ENCODE data around the gene TSTD2. TPM values are rescaled to one million over a fixed set of nuclear protein-coding genes. Genes with fewer than 3 reads are reported as not detected.

Gene TSTD2
- total RNA-seq, 2 experiments from 2014 or later: 10.5 to 12.2 TPM

DNA sequence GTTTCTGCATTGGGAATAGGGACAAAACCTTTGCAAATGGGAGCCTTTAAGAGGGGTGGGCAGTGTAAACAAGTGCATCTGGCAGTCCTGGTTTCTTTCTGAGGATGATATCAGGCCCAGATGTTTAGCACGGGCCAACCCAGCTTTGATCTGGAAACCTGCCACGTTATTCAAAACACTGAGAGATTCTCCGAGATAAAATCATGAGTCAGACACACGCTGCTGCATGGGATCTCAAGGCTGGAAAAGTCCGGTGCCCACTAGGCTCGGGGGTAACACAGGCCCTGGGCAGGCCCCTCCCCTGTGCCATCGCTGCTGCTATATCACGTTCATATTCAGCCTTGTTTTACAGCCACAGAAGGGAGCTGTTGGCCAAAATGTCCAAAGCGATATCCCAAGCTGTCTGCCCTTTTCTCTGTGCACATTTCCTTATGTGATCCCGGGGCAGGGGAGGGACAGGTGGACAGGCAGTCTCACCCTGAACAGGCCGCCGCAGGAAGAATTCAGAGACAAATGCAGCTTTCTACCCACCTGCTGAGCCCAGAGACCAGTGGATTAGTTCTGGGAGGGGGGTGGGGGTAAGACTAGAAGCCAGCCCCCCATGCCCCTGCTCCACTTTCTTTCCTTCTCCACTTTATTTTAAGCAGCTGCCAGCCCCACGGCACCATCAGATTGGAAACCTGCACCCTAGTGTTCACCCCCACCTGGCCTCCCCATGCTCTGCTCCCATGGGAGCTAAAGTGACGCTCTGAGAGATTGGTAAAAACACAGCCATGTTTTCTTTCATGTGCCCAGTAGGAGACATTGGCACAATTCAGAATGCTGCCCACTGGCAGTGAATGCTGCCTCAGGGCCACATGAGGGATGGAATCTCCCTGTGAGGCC, 68.6 kb downstream of the TSTD2 start:
- Mint-ChIP-seq H3K9me3 (no peaks in the 10 kb centered on the region), H3K27me3 (peaks cover 17% of the 10 kb centered on the region), H3K4me3 (no peak overlapping the region), H3K4me1 (peaks cover 2% of the 10 kb centered on the region), H3K27ac (no peak overlapping the region), H3K36me3 (ENCODE audit: low read depth) (no peaks in the 10 kb centered on the region)
- POLR2A ChIA-PET: no interaction called here
- DNase-seq: no peak
- CTCF ChIA-PET: no interaction called here

DNA sequence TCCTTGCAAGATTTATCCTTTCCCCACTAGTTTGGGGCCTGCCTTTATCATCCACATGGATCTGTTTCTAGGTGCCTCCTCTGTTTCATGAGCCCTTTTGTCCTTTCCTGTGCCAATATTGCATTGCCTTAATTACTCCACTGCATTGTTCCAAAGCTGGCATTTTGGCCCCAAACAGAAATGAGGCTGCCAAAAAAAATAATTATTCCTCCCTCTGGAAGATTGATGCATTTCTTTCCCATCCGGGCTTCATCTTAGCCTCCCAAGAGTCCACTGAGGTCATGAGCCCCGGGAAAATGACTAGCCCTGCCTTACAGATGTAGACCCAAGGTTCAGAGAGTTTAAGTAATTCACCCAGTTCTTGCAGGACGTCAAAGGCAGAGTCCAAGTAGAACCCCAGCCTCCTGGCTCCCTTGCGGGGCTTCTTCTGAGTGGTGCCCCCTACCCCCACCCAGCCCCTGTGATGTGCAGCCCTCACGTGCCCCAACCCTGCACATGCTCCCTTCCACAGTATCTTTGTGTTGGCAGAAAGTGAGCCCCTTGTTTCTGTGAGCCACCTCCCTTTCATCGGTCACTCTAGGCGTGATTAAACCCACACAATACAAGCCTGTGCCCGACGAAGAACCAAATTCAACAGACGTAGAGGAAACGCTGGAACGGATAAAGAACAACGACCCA, 69.6 kb downstream of the TSTD2 start:
- DNase-seq: no peak

DNA sequence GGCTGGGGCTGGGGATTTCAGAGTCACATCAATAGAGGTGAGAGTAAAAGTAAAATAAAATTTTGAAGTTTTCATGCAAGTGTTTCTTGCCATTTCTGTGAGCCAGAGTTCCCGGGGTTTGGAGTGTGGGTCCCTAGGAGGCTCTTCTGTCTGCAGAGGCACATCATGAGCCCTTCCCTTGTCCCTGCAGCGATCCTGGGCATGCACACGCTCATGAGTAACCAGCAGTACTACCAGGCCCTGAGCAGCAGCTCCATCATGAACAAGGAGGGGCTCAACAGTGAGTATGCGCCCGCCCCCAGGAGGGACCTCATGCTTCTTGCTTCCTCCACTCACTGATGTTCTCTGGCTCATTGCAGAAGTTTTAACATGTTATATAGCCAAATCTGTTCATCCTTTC, 70.6 kb downstream of the TSTD2 start:
- H3K36me3 Mint-ChIP-seq (ENCODE audit: low read depth): no peaks in the 10 kb centered on the region
- DNase-seq: no peak
- H3K4me1 Mint-ChIP-seq: peaks cover 11% of the 10 kb centered on the region
- no peak overlapping the region for H3K4me3 Mint-ChIP-seq
- H3K27ac Mint-ChIP-seq: no peak overlapping the region
- H3K9me3 Mint-ChIP-seq: no peaks in the 10 kb centered on the region
- ChIA-PET POLR2A (no interaction called here), CTCF (no interaction called here)
- H3K27me3 Mint-ChIP-seq: peaks cover 13% of the 10 kb centered on the region

More for the DNA sequence above, 69.6 kb downstream of the TSTD2 start:
- no peak overlapping the region for H3K4me3 Mint-ChIP-seq
- H3K27me3 Mint-ChIP-seq: peaks cover 14% of the 10 kb centered on the region
- peaks cover 10% of the 10 kb centered on the region for H3K4me1 Mint-ChIP-seq
- ChIA-PET CTCF (no interaction called here), POLR2A (no interaction called here)
- H3K36me3 Mint-ChIP-seq (ENCODE audit: low read depth): no peaks in the 10 kb centered on the region
- H3K27ac Mint-ChIP-seq: no peak overlapping the region
- no peaks in the 10 kb centered on the region for H3K9me3 Mint-ChIP-seq

DNA sequence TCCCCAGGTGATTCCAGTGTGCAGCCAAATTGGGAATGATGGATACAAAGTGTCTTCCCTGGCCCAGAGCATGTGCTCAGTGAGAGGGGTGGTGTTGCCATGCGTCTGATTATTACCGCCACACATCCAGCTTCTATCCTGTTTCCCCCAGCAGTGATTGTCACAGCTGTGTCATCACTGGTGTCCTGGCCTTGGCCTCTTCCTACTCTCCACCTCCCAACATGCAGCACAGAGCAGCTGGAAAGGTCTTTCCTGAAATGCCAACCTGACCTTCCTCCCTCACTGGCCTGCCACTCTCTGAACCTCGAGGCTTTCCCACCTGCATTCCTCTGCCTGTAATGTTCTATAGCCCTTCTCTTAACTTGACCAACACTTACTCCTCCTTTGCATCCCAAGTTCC, 71.7 kb downstream of the TSTD2 start:
- H3K4me3 Mint-ChIP-seq: no peak overlapping the region
- H3K27me3 Mint-ChIP-seq: peaks cover 16% of the 10 kb centered on the region
- CTCF ChIA-PET: interaction anchor here (1.6 kb wide), 1 partner anchor 37 kb away, joined by 4 read pairs; no protein-coding TSS in a partner anchor
- H3K9me3 Mint-ChIP-seq: no peaks in the 10 kb centered on the region
- DNase-seq: no peak
- H3K4me1 Mint-ChIP-seq: peaks cover 11% of the 10 kb centered on the region
- POLR2A ChIA-PET: no interaction called here
- H3K36me3 Mint-ChIP-seq (ENCODE audit: low read depth): no peaks in the 10 kb centered on the region
- H3K27ac Mint-ChIP-seq: no peak overlapping the region

DNA sequence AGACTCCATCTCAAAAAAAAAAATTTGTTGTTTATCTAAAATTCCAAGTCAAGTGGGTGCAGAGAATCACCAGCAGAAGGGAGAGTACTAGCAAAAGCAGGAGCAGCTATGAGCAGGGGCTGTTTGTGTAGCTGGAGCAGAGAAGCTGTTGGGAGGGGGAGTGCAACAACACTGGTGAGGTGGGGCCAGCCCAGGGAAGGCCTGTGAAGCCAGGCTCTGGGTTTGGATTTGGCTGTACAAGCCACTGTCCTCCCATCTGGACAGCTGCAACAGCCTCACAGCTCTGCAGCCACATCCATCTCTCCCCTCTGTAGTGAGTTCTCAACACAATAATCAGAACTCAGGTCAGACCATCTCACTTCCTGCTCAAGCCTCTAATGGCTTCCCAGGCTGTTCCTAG, 72.3 kb downstream of the TSTD2 start:
- H3K9me3 Mint-ChIP-seq: no peaks in the 10 kb centered on the region
- no peak overlapping the region for H3K4me3 Mint-ChIP-seq
- peaks cover 21% of the 10 kb centered on the region for H3K27me3 Mint-ChIP-seq
- ChIA-PET CTCF (interaction anchor here (1.6 kb wide), 1 partner anchor 38 kb away, joined by 4 read pairs; no protein-coding TSS in a partner anchor), POLR2A (interaction anchor here (0.6 to 0.7 kb wide), 2 partner anchors 14 to 927 kb away, joined by 3 to 4 read pairs; no protein-coding TSS in a partner anchor)
- H3K4me1 Mint-ChIP-seq: peaks cover 11% of the 10 kb centered on the region
- no peaks in the 10 kb centered on the region for H3K36me3 Mint-ChIP-seq (ENCODE audit: low read depth)
- DNase-seq: no peak
- no peak overlapping the region for H3K27ac Mint-ChIP-seq

DNA sequence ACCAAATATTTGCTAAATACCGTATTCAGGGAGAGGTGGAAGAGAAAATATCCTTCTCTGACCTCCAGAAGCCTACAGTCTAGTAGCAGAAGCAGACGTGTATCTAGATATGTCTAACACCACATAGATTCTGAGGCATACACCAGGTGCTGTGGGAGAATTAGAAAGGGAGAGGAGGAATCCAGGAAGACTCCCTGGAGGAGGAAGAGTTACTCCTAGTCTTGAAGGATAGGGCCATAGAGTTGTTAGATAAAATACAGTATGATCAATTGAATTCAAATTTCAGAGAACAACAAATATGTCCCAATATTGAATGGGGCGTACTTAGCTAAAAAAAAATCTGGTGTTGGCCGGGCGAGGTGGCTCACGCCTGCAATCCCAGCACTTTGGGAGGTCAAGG, 73.0 kb downstream of the TSTD2 start:
- Mint-ChIP-seq H3K9me3 (no peaks in the 10 kb centered on the region), H3K36me3 (ENCODE audit: low read depth) (no peaks in the 10 kb centered on the region), H3K4me1 (peaks cover 11% of the 10 kb centered on the region), H3K27me3 (peaks cover 27% of the 10 kb centered on the region), H3K4me3 (no peak overlapping the region), H3K27ac (no peak overlapping the region)
- ChIA-PET CTCF (interaction anchor here (1.6 kb wide), 1 partner anchor 39 kb away, joined by 4 read pairs; no protein-coding TSS in a partner anchor), POLR2A (no interaction called here)
- DNase-seq: no peak

DNA sequence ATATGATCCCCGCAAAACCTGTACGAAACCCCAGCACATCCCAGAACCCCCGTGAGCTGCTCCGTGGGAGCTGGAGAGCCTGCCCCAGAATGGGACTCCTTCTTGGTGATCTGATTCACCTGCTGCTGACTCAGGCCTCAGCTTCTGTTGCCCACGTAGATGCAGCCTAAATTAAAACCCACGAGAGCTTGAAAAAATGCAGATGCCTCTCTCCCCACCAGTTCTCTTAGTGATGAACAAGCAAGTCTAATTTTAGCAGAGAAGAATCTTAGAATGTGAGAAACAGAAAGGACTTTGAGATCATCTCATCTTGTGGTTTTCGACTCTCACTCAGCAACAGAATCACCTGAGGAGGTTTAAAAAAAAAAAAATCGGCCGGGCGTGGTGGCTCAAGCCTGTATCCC, 74.1 kb downstream of the TSTD2 start:
- ChIA-PET POLR2A (no interaction called here), CTCF (interaction anchor here (0.7 kb wide), 1 partner anchor 36 kb away, joined by 8 read pairs; no protein-coding TSS in a partner anchor)
- peaks cover 11% of the 10 kb centered on the region for H3K4me1 Mint-ChIP-seq
- H3K27ac Mint-ChIP-seq: peak overlapping the region; percentile 41
- no peaks in the 10 kb centered on the region for H3K36me3 Mint-ChIP-seq (ENCODE audit: low read depth)
- H3K4me3 Mint-ChIP-seq: peak overlapping the region; percentile 1
- H3K27me3 Mint-ChIP-seq: peaks cover 31% of the 10 kb centered on the region
- no peaks in the 10 kb centered on the region for H3K9me3 Mint-ChIP-seq
- DNase-seq: no peak

DNA sequence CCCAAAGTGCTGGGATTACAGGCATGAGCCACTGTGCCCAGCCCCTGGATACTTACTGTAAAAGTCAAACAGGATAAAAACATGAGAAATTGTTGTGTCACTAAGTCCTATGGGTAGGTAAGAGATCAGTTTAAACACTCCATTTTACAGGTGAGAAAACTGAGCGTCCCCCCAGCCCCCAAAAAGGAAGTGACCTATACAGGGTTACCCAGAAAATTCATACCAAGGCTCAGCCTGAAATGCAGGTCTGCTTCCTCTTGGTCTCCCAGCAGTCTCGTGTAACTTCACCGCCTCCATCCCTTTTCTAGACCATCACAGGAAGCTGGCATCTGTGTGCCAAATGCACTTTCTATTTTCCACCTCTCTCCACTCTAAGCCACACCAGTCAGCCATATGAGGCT, 74.5 kb downstream of the TSTD2 start:
- POLR2A ChIA-PET: no interaction called here
- no peaks in the 10 kb centered on the region for H3K9me3 Mint-ChIP-seq
- CTCF ChIA-PET: interaction anchor here (0.7 kb wide), 1 partner anchor 36 kb away, joined by 8 read pairs; no protein-coding TSS in a partner anchor
- H3K27me3 Mint-ChIP-seq: peaks cover 31% of the 10 kb centered on the region
- peak overlapping the region; percentile 1 for H3K4me3 Mint-ChIP-seq
- no peaks in the 10 kb centered on the region for H3K36me3 Mint-ChIP-seq (ENCODE audit: low read depth)
- no peak for DNase-seq
- H3K4me1 Mint-ChIP-seq: peaks cover 11% of the 10 kb centered on the region
- H3K27ac Mint-ChIP-seq: peak overlapping the region; percentile 41

DNA sequence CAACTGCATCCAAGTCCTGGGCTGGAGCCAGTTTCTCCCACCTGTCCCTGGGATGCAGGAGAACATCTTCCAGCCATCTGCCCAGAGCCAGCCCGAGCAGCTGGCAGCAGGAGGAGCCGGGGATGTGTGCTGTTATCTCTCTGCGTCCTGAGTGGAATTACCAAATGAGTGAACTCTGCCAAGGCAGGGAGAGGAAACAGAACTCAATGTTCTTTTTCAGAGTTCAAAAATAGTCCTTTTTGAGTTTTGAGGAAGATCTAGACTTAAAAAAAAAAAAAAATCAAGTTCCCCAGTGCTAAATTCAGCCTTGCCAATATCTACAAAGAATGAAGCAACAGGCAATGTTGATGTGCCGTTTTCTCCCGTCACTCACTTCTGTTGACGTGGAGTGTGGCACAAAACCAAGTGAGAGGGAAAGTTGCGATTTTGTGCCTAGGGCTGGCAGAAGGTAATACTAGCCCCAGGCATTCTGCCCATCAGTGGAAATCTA, 75.5 kb downstream of the TSTD2 start:
- ChIA-PET CTCF (interaction anchor here (1.1 kb wide), 1 partner anchor 89 kb away, joined by 3 read pairs; no protein-coding TSS in a partner anchor), POLR2A (no interaction called here)
- Mint-ChIP-seq H3K27me3 (peaks cover 33% of the 10 kb centered on the region), H3K4me1 (peaks cover 11% of the 10 kb centered on the region), H3K4me3 (no peak overlapping the region), H3K36me3 (ENCODE audit: low read depth) (no peaks in the 10 kb centered on the region), H3K27ac (no peak overlapping the region), H3K9me3 (no peaks in the 10 kb centered on the region)
- DNase-seq: no peak

DNA sequence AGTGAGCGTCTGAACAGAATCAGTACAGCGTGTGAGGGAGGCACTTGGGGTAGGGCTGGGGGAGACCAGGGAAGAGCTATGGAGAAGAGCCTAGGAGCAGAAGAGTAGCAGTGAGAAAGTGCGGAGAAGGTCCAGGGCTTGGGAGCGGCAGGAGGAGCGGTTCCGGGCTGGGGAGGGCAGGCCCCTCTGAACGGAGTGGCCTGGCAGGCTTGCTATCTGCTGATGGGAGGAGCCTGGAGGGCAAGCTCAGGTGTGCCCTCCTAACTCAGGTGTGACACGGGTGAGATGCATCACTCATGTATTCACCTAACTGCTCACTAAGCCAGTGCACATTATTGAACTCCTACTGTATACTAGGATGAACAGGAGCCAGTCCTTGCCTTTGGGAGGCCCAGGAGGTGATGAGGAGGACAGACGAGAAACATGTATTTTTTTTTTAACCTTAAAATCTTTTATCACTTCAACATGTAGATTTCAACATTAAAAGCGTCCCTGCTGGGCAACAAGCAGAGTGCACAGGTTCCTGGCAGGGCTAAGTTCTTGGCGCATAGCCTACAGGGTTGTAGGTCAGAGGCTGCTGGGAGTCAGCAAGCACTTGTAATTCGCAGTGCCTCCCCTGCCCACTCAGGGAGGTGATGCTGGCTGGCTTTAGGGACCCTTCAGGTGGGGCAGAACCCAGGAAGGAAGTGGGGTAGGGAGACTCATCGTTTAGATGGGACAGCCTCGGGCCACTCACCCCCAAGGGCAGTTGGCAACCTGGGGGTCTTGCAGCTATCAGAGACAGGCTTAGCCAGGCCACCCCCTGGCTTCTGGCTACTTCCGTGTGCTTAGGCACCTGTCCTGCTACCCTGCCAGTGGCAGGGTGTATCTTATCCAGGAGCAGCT, 76.2 kb downstream of the TSTD2 start:
- H3K27ac Mint-ChIP-seq: no peak overlapping the region
- no peaks in the 10 kb centered on the region for H3K9me3 Mint-ChIP-seq
- POLR2A ChIA-PET: no interaction called here
- CTCF ChIA-PET: interaction anchor here (1.1 kb wide), 1 partner anchor 89 kb away, joined by 3 read pairs; no protein-coding TSS in a partner anchor
- H3K4me1 Mint-ChIP-seq: peaks cover 11% of the 10 kb centered on the region
- no peak for DNase-seq
- H3K36me3 Mint-ChIP-seq (ENCODE audit: low read depth): no peaks in the 10 kb centered on the region
- no peak overlapping the region for H3K4me3 Mint-ChIP-seq
- peaks cover 35% of the 10 kb centered on the region for H3K27me3 Mint-ChIP-seq

DNA sequence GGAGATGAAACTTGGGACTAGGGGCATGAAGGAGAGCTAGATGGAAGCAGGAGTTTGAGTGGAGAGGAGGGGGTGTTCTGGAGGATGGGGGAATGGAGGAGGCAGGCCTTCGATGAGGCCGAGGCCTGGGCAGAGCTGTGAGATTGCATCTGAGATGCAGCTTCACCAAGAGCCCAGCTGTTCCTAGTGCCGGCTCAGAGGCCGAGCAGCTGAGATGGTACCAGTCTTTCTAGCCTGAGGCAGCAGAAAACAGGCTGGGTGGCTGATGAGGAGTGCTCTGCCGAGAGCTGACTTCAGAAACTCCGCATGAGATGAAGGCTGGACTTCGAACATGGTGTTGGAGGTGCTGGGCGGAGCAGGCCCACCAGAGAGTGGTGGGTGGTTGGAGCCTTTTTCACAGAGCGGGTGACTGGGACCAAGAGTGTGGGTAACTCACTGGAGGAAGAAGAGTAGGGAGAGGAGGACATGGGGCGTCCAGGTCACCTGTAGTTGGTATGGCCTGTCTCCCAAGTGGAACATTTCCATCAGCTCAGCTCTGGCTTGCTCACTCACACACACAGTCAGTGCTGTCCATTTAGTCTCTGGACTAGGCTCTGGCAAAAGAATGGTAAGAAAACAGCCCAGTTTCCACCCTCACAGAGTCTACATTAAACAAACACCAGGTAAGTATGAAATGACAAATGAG, 77.0 kb downstream of the TSTD2 start:
- peaks cover 11% of the 10 kb centered on the region for H3K4me1 Mint-ChIP-seq
- peaks cover 33% of the 10 kb centered on the region for H3K27me3 Mint-ChIP-seq
- no peaks in the 10 kb centered on the region for H3K9me3 Mint-ChIP-seq
- no peak overlapping the region for H3K27ac Mint-ChIP-seq
- no peak for DNase-seq
- ChIA-PET CTCF (no interaction called here), POLR2A (no interaction called here)
- no peak overlapping the region for H3K4me3 Mint-ChIP-seq
- H3K36me3 Mint-ChIP-seq (ENCODE audit: low read depth): no peaks in the 10 kb centered on the region

DNA sequence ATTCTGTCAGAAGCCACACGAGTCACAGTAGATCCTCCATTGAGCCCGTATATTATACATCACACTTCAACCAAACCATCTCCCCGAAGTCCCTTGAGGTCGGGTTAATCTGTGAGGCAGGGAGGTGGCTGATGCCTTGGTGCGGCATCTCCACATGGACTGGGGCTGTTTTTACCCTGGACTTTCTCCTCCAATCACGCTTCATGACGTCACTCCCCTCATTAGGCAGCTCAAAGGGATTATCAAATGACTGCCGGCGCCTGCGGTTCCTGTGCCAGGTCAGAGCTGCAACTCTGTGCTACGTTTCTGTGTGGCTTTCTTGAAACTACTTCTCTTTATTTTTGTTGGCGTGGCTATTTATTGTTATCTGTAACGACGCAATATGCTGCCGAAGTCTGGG, 78.0 kb downstream of the TSTD2 start:
- CTCF ChIA-PET: interaction anchor here (0.6 kb wide), 1 partner anchor 78 kb away, joined by 3 read pairs; the partner anchor contains the start of gene TSTD2
- H3K27me3 Mint-ChIP-seq: peaks cover 36% of the 10 kb centered on the region
- no peak overlapping the region for H3K4me3 Mint-ChIP-seq
- H3K36me3 Mint-ChIP-seq (ENCODE audit: low read depth): no peaks in the 10 kb centered on the region
- peaks cover 11% of the 10 kb centered on the region for H3K4me1 Mint-ChIP-seq
- H3K9me3 Mint-ChIP-seq: no peaks in the 10 kb centered on the region
- no peak overlapping the region for H3K27ac Mint-ChIP-seq
- no peak for DNase-seq
- POLR2A ChIA-PET: no interaction called here

Data from activated CD4-positive, alpha-beta memory T cell treated with anti-CD3 and anti-CD28 coated beads, Interleukin-2, amount 10 ng/mL, durations not matched to agents 7 days and 5 days (primary cell).